ENCODE measurements around the gene ACOT12. TPM values are rescaled to one million over a fixed set of nuclear protein-coding genes. Genes with fewer than 3 reads are reported as not detected.

The ACOT12 gene
- total and polyA plus RNA-seq, 2 of the 13 experiments (the other 11 are each of a cell fraction or from before 2014, with no cell fraction given): not detected

DNA sequence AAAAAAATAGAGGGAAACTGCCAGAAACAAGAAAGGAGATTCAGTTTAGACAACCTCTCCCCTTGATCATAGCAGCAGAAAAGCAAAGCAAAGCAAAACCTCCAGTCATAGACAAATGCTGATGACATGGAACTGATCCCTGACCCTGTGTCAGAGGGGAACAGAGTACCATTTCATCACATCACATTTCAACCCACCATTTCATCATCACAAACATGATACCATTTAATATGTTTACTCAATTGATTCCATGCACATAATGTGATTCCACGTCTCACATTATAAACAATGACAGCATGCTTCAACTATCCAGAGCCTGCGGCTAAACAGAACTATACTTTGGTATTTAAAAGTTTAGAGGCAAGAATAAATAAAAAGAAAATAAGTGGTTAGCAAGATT, 28.7 kb upstream of the ACOT12 start (continued):
- TF ChIP-seq ZNF784 (CRISPR knock-in tag; IDR thresholded peaks at IDR 0.05; ENCODE audit: borderline replicate concordance) (no peak), PPARG (CRISPR knock-in tag; conservative IDR thresholded peaks at IDR 0.05) (no peak), ZNF597 (CRISPR knock-in tag; IDR thresholded peaks at IDR 0.05) (no peak), FIP1L1 (IDR thresholded peaks at IDR 0.05; ENCODE audit: borderline replicate concordance, insufficient read depth, low read depth, low read length) (no peak), GATAD2A (CRISPR knock-in tag; IDR thresholded peaks at IDR 0.05) (peak; percentile 89), PBX2 (CRISPR knock-in tag; IDR thresholded peaks at IDR 0.05) (no peak), FOXP1 (IDR thresholded peaks at IDR 0.05) (no peak), FOXP1 (CRISPR knock-in tag; IDR thresholded peaks at IDR 0.05) (peak; percentile 69), ARID5B (CRISPR knock-in tag; IDR thresholded peaks at IDR 0.05) (peak; percentile 58), SNRNP70 (IDR thresholded peaks at IDR 0.05; ENCODE audit: low read depth, low read length) (no peak), ZNF761 (CRISPR knock-in tag; conservative IDR thresholded peaks at IDR 0.05) (no peak), DNMT3B (CRISPR knock-in tag; conservative IDR thresholded peaks at IDR 0.05) (no peak), SALL1 (CRISPR knock-in tag; IDR thresholded peaks at IDR 0.05) (peak; percentile 58; the same call in 1 of the 2 replicates), NR2F6 (IDR thresholded peaks at IDR 0.05) (no peak), NR2F6 (CRISPR knock-in tag; IDR thresholded peaks at IDR 0.05) (peak; percentile 11; the same call in 1 of the 2 replicates), CEBPG (CRISPR knock-in tag; IDR thresholded peaks at IDR 0.05) (peak; percentile 49; the same call in 1 of the 2 replicates), KLF6 (CRISPR knock-in tag; IDR thresholded peaks at IDR 0.05) (no peak), MIXL1 (CRISPR knock-in tag; IDR thresholded peaks at IDR 0.05) (no peak), REL (CRISPR knock-in tag; conservative IDR thresholded peaks at IDR 0.05) (no peak), KAT2B (IDR thresholded peaks at IDR 0.05; ENCODE audit: borderline replicate concordance, low read depth, low read length) (no peak), ZNF343 (CRISPR knock-in tag; IDR thresholded peaks at IDR 0.05) (no peak)
- TF ChIP-seq, protein P1, sequence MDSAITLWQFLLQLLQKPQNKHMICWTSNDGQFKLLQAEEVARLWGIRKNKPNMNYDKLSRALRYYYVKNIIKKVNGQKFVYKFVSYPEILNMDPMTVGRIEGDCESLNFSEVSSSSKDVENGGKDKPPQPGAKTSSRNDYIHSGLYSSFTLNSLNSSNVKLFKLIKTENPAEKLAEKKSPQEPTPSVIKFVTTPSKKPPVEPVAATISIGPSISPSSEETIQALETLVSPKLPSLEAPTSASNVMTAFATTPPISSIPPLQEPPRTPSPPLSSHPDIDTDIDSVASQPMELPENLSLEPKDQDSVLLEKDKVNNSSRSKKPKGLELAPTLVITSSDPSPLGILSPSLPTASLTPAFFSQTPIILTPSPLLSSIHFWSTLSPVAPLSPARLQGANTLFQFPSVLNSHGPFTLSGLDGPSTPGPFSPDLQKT (CRISPR knock-in tag; IDR thresholded peaks at IDR 0.05; ENCODE audit: borderline replicate concordance): no peak
- TF ChIP-seq, protein P2, sequence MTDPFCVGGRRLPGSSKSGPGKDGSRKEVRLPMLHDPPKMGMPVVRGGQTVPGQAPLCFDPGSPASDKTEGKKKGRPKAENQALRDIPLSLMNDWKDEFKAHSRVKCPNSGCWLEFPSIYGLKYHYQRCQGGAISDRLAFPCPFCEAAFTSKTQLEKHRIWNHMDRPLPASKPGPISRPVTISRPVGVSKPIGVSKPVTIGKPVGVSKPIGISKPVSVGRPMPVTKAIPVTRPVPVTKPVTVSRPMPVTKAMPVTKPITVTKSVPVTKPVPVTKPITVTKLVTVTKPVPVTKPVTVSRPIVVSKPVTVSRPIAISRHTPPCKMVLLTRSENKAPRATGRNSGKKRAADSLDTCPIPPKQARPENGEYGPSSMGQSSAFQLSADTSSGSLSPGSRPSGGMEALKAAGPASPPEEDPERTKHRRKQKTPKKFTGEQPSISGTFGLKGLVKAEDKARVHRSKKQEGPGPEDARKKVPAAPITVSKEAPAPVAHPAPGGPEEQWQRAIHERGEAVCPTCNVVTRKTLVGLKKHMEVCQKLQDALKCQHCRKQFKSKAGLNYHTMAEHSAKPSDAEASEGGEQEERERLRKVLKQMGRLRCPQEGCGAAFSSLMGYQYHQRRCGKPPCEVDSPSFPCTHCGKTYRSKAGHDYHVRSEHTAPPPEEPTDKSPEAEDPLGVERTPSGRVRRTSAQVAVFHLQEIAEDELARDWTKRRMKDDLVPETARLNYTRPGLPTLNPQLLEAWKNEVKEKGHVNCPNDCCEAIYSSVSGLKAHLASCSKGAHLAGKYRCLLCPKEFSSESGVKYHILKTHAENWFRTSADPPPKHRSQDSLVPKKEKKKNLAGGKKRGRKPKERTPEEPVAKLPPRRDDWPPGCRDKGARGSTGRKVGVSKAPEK (CRISPR knock-in tag; IDR thresholded peaks at IDR 0.05; ENCODE audit: borderline replicate concordance): no peak
